Spleen (tissue), 11 donors: ENCODE results near the gene PMM2. TPM values are rescaled to one million over a fixed set of nuclear protein-coding genes. Genes with fewer than 3 reads are reported as not detected.

ENCODE experiments used
- DNase-seq: peaks from one replicate; pipeline ENCODE4 v3.0.0-alpha.2; 2020
- H3K27ac ChIP-seq, 8 donors: fragments of 200-600 bp; sonication (generic) in 7 of 8; 1 replicate in 4 of 8; 2 replicates in 4 of 8; pipeline versions ENCODE4 v1.5.0 to v1.8.0; 2016 to 2021; ENCODE audit warnings: inconsistent platforms in 4 of 8, mild to moderate bottlenecking in 4 of 8, moderate library complexity in 1 of 8
- H3K27me3 ChIP-seq, 7 donors: fragments of 200-600 bp; sonication (generic) in 6 of 7; replicated peaks in 1 of 7; 1 replicate in 4 of 7; 2 replicates in 3 of 7; pipeline versions ENCODE4 v1.5.0 to v1.8.0; 2016 to 2021; ENCODE audit warnings: inconsistent platforms in 3 of 7, mild to moderate bottlenecking in 1 of 7
- H3K36me3 ChIP-seq, 6 donors: fragments of 200-600 bp; sonication (generic) in 5 of 6; 1 replicate in 4 of 6; 2 replicates in 2 of 6; pipeline versions ENCODE4 v1.5.0 to v1.8.0; 2016 to 2021; ENCODE audit warnings: inconsistent platforms in 2 of 6
- H3K4me1 ChIP-seq, 6 donors: fragments of 200-600 bp; sonication (generic) in 5 of 6; 1 replicate in 3 of 6; 2 replicates in 3 of 6; pipeline versions ENCODE4 v1.5.0 to v1.8.0; 2016 to 2021; ENCODE audit warnings: inconsistent platforms in 3 of 6
- H3K4me3 ChIP-seq, 8 donors: fragments of 200-600 bp; sonication (generic) in 7 of 8; 1 replicate in 4 of 8; 2 replicates in 4 of 8; pipeline versions ENCODE4 v1.5.0 to v1.8.0; 2016 to 2021; ENCODE audit warnings: inconsistent platforms in 4 of 8, mild to moderate bottlenecking in 4 of 8, moderate library complexity in 2 of 8
- H3K9me3 ChIP-seq, 8 donors: fragments of 200-600 bp; sonication (generic) in 7 of 8; 1 replicate in 4 of 8; 2 replicates in 4 of 8; pipeline versions ENCODE4 v1.5.0 to v1.8.0; 2016 to 2021; ENCODE audit warnings: inconsistent platforms in 4 of 8
- CTCF ChIP-seq, 11 experiments: fragments of 200-600 bp in 7 of 11; fragments of 450-650 bp in 4 of 11; sonication (generic) in 4 of 11; IDR thresholded peaks in 8 of 11; conservative IDR thresholded peaks in 3 of 11; 1 replicate in 7 of 11; 2 replicates in 4 of 11; pipeline versions ENCODE4 v1.4.0 to v1.8.0; 2016 to 2021; ENCODE audit warnings: antibody characterized with exemption in 11 of 11, inconsistent platforms in 4 of 11, mild to moderate bottlenecking in 1 of 11
- POLR2A ChIP-seq, 3 donors: fragments of 450-650 bp; IDR thresholded peaks; one replicate each; pipeline ENCODE4 v1.5.1; 2017; ENCODE audit warnings: antibody characterized with exemption in 3 of 3, mild to moderate bottlenecking in 1 of 3
- POLR2AphosphoS5 ChIP-seq, 3 donors: sonication (generic); formaldehyde crosslinking; IDR thresholded peaks; one replicate each; pipeline ENCODE4 v1.5.1; 2017; ENCODE audit warnings: antibody characterized with exemption in 3 of 3
- WGBS, 5 donors: extraction: QIAGEN DNeasy Blood & Tissue Kit in 3 of 5; methylation state at CpG; one replicate each; pipeline versions ENCODE4 v1.1.5 to v1.1.7; 2013 to 2018; 5-methylcytosine and 5-hydroxymethylcytosine counted together
- intact Hi-C: fragments of 100-400 bp; cut with DNase I; formaldehyde crosslinking; loops from one replicate; pipeline ENCODE4 v1.15.0; 2023; ENCODE audit warnings: low total_unique reads
- polyA plus RNA-seq, 3 donors: library from polyadenylated mRNA; stranded (reverse); fragments of 200-250 nt; gene quantifications; one replicate each; pipeline ENCODE4 v1.2.1, GENCODE V29; 2013
- total RNA-seq, 7 donors: library from RNA; depleted of rRNA in 3 of 7; stranded (reverse); fragments of >200 nt in 3 of 7; fragmentation: NEBNext Ultra II Directional in 4 of 7; extraction: Animal tissue kit (Norgen Biotek cat#: 25700) in 4 of 7; gene quantifications; one replicate each; pipeline versions ENCODE4 v1.1.0 to v1.2.1, GENCODE V29; 2016 to 2021
- donor health status: healthy with polysubstance abuse.
- donor health status: DM: no; HTN: no; CAD: no; lungs with moderate emphysema.
- donor health status: DM: no; HTN: no; CAD: no.
- donor health status: Bipolar disorder and iron deficiency.
- donor health status: healthy.
- donor health status: DM: no; HTN: no; CAD: no.
- donor health status: DM: yes; HTN: yes; CAD: no.

PMM2 gene
- total and polyA plus RNA-seq, 10 donors = 13.0 to 38.8 (median 30.8) TPM

- TF ChIP-seq POLR2AphosphoS5 (IDR thresholded peaks at IDR 0.05) (no peak), CTCF (IDR thresholded peaks at IDR 0.05 in 8 of 11, conservative IDR thresholded peaks at IDR 0.05 in 3 of 11) (no peak), POLR2A (IDR thresholded peaks at IDR 0.05) (no peak)
- WGBS, 5 donors = 67 to 88% (median 70%) methylated on average over 3 of the region's 3 CpGs
- H3K4me1 ChIP-seq = no peaks in the 10 kb centered on the region
- H3K4me3 ChIP-seq = no peak overlapping the region
- no peak overlapping the region for H3K27ac ChIP-seq
- H3K27me3 ChIP-seq = no peaks in the 10 kb centered on the region
- DNase-seq = no peak
- peaks cover 0 to 91% (median 33%) of the 10 kb centered on the region in 6 donors for H3K36me3 ChIP-seq
- H3K9me3 ChIP-seq = peaks cover 0 to 4% (median 0%) of the 10 kb centered on the region in 8 donors
- intact Hi-C loops = no loop called here
Measured at GRCh38 chr16:8773537-8773936, 24.1 kb upstream of the PMM2 start.

- Histone ChIP-seq H3K4me1 (no peaks in the 10 kb centered on the region), H3K27me3 (no peaks in the 10 kb centered on the region), H3K4me3 (no peak overlapping the region), H3K27ac (no peak overlapping the region), H3K36me3 (peaks cover 0 to 90% (median 26%) of the 10 kb centered on the region in 6 donors), H3K9me3 (peaks cover 0 to 4% (median 0%) of the 10 kb centered on the region in 8 donors)
- intact Hi-C loops = no loop called here
- WGBS, 5 donors = 90 to 98% (median 93%) methylated on average over 11 of the region's 11 CpGs
- TF ChIP-seq CTCF (IDR thresholded peaks at IDR 0.05 in 8 of 11, conservative IDR thresholded peaks at IDR 0.05 in 3 of 11) (no peak), POLR2AphosphoS5 (IDR thresholded peaks at IDR 0.05) (no peak), POLR2A (IDR thresholded peaks at IDR 0.05) (no peak)
- no peak for DNase-seq
Measured at GRCh38 chr16:8774208-8774607, 23.4 kb upstream of the PMM2 start.

- Histone ChIP-seq H3K36me3 (peaks cover 0 to 94% (median 28%) of the 10 kb centered on the region in 6 donors), H3K4me3 (no peak overlapping the region), H3K4me1 (no peaks in the 10 kb centered on the region), H3K27me3 (no peaks in the 10 kb centered on the region), H3K27ac (no peak overlapping the region), H3K9me3 (peaks cover 0 to 4% (median 0%) of the 10 kb centered on the region in 8 donors)
- 70 to 89% (median 80%) methylated on average over 1 of the region's 1 CpG for WGBS, 5 donors
- no peak for TF ChIP-seq CTCF (IDR thresholded peaks at IDR 0.05 in 8 of 11, conservative IDR thresholded peaks at IDR 0.05 in 3 of 11)
- TF ChIP-seq POLR2AphosphoS5 (IDR thresholded peaks at IDR 0.05) = no peak
- no peak for TF ChIP-seq POLR2A (IDR thresholded peaks at IDR 0.05)
- no peak for DNase-seq
- intact Hi-C loops = no loop called here
Measured at GRCh38 chr16:8775359-8775758, 22.3 kb upstream of the PMM2 start.

GRCh38 chr16:8776129-8776584 lies 21.5 kb upstream of the PMM2 start:
- peaks cover 0 to 4% (median 0%) of the 10 kb centered on the region in 8 donors for H3K9me3 ChIP-seq
- intact Hi-C loops = no loop called here
- no peaks in the 10 kb centered on the region for H3K4me1 ChIP-seq
- no peak for DNase-seq
- no peak for TF ChIP-seq POLR2A (IDR thresholded peaks at IDR 0.05)
- no peak for TF ChIP-seq POLR2AphosphoS5 (IDR thresholded peaks at IDR 0.05)
- TF ChIP-seq CTCF (IDR thresholded peaks at IDR 0.05 in 8 of 11, conservative IDR thresholded peaks at IDR 0.05 in 3 of 11) = no peak
- no peak overlapping the region for H3K27ac ChIP-seq
- no peaks in the 10 kb centered on the region for H3K27me3 ChIP-seq
- no peak overlapping the region for H3K4me3 ChIP-seq
- WGBS, 5 donors = 87 to 92% (median 91%) methylated on average over 8 to 12 of the region's 12 CpGs
- H3K36me3 ChIP-seq = peaks cover 0 to 89% (median 28%) of the 10 kb centered on the region in 6 donors
